NCI-H2196 (cell line): ENCODE results near the gene RHOT2.

Experiments used
- DNase-seq: peaks from one replicate; lab custom pipeline; 2025; ENCODE audit not compliant: unreplicated experiment; lab: John Stamatoyannopoulos, UW

Gene RHOT2

DNA sequence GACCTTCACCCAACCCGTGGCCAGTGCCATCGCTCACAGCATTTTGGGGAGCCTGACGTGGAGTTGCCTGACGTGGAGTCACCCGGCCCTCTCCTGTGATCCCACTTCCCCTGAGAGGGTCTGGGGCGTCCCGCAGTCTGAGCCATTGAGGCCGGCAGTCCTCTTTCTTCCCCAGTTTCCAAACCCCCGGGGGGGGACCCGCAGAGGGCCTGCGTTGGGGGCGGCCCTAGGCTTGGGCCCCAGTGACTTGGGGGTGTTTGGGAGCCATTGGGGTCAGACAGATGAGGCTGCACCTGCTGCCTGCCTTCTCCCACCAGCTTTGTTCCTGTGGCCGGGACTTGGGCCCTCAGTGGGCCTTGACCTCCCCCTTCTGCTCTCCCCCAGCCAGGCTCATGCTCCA, 1.7 kb downstream of the RHOT2 start:
- DNase-seq: no peak

DNA sequence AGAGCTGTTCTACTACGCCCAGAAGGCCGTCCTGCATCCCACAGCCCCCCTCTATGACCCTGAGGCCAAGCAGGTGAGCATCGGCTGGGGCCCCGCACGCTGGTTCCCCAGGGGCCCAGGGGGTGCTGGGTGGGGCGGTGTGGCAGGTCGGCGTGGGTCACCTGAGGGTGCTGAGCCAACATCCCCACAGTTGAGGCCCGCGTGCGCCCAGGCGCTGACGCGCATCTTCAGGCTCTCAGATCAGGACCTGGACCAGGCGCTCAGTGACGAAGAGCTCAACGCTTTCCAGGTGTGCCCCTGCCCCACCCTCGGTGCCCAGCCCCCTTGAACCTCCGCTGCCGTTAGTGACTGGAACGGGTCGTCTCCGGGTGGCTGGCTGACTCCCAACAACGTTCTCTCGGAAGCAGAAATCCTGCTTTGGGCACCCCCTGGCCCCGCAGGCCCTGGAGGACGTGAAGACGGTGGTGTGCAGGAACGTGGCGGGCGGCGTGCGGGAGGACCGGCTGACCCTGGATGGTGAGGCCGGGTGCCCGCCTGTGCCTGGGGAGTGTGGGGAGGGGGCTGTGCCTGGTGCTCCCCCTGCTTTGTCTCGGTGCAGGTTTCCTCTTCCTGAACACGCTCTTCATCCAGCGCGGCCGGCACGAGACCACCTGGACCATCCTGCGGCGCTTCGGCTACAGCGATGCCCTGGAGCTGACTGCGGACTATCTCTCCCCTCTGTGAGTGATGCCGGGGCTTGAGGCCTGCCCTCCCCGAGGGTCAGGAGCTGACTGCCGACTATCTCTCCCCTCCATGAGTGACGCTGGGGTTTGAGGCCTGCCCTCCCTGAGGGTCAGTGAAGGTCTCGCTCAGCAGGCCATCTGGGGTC, 2.8 kb downstream of the RHOT2 start:
- no peak for DNase-seq

DNA sequence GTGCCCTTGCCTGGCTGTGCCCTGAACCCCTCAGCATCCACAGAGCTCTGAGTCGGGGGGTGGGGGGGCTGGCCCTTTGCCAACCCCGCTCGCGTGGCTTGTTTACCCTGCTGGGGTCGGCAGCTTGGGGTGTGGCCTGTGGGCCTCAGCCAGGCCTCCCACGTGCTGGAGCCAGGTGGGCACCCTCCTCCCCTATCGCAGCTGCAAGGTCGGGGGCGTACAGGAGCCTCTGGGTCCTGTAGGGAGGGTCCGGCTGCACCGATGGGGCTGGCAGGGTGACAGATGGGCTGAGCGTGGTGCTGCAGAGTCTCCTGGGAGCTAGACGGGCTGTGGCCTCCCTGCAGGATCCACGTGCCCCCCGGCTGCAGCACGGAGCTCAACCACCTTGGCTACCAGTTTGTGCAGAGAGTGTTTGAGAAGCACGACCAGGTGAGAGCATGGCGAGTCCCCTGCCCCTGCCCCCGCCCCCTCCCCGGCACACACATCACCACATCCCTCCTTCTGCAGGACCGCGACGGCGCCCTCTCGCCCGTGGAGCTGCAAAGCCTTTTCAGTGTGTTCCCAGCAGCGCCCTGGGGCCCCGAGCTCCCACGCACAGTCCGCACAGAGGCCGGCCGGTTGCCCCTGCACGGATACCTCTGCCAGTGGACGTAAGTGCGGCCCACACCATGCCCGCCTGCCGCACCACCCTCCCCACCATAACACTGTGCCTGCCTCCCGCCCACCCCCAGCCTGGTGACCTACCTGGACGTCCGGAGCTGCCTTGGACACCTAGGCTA, 3.6 kb downstream of the RHOT2 start:
- no peak for DNase-seq

DNA sequence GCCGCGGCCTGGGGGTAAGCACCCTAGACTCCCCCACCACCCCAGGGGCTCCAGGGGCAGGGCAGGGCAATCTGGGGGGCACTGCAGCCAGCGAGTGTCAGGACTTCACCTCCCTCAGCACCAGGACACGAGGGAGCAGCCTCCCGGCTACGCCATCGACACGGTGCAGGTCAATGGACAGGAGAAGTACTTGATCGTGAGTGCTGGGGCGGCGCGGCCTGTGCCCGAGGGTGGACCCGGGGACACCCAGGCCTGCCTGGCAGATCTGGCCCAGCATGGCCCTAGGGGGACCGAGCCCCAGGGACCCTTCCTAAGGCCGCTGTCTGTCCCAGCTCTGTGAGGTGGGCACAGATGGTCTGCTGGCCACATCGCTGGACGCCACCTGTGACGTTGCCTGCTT, 4.4 kb downstream of the RHOT2 start:
- no peak for DNase-seq

DNA sequence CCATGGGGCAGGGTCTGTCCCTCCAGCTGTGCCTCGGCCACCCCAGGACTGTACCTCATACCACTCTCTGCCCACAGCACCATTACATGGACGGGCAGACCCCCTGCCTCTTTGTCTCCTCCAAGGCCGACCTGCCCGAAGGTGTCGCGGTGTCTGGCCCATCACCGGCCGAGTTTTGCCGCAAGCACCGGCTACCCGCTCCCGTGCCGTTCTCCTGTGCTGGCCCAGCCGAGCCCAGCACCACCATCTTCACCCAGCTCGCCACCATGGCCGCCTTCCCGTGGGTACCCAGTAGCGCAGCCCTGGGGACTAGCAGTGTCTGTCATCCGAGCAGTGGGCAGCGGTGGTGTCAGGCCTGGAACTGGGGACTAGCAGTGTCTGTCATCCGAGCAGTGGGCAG, 4.9 kb downstream of the RHOT2 start:
- no peak for DNase-seq

DNA sequence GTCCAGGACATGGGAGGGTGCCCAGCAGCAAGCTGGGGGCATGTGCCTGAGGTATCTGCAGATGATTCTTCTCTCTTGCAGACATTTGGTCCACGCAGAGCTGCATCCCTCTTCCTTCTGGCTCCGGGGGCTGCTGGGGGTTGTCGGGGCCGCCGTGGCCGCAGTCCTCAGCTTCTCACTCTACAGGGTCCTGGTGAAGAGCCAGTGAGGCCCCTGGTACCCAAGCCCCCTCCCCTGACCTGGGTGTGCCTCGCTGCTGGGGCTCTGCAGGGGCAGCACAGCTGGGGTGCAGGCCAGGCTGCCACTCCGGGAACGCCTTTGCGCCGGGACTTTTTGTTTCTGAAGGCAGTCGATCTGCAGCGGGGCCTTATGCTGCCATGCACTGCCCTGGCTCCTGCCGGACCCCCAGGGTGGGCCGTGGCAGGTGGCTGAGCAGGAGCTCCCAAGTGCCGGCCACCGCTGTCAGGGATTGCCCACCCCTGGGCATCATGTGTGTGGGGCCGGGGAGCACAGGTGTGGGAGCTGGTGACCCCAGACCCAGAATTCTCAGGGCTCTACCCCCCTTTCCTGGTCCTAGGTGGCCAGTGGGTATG, 5.6 kb downstream of the RHOT2 start:
- DNase-seq: no peak

DNA sequence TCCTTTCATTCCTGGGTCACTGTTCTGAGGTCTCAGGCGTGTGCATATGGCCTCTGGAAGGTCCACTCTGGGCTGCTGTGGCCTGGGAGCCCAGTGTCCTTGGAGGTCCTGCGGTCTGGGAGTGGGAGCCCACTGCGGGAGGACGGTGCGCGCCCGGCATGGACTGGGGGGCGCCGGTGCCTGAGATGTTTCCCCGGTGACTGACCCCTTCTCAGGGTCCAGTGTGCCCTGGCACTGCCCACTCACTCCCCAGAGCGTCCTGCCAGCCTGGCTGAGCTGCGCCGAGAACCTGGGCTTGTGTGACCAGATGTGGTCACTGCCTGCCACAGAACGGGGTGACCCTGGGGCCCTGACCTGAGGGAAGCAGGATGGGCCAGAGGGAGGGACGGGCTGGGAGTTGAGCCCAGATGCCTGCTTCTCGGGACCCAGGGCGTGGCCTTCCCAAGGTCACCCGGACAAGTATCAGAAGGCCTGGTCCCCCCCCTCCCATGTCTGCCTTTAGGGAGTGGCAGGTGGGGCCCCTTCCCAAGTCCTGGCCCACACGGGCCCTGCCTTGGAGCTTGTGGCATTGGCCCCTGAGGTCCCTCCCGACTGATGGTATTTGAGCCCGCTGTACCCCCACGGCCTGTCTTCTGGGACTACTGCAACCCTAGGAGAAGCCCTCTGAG, 6.4 kb downstream of the RHOT2 start:
- DNase-seq: no peak

DNA sequence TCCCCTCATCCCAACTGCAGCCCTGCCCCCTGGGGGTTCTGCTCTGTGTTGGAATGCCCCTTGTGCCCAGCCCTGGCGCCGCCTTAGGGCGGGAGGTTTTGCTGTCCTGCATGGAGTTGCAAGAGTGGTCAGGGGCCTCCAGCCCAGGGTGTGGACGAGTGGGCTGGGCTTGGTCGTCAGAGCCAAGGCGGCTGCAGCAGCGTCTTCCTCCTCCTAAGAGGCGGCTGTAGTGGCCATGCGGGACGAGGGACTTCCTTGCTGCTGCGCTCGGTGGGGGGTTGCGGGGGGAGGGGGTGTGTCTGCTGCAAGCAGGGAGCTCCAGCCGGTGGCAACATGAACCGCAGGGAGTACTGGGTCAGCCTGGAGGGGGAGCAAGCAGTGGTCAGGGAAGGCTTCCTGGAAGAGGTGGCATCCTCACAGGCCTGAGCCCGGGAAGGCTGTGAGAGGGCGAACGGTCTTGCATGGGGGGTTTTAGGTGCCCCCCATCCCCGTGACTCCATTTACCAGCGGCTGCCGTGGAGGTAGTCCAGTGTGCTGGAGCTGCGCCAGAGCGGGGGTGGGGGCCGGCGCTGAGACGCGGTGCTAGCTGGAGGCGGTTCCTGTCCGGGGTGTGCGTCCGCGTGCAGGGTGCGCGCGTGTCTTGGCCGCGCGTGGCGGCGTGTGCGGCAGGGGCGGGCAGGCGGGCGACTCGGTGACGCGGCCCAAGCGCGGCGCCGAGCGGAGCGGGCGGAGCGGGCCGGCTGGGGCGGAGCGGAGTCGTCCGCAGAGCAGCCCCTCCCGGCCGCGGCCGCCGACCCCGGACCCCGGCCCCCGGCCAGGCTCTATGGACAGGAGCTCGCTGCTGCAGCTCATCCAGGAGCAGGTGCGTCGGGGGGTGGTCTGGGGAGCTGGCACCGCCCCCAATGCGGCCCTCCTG, 7.3 kb downstream of the RHOT2 start, which contains the start of gene RHBDL1:
TSS of gene RHBDL1 (plus strand) at position 704 of the 916 bp plus-strand sequence. CDS start at position 824, 120 bp downstream.
- no peak for DNase-seq

DNA sequence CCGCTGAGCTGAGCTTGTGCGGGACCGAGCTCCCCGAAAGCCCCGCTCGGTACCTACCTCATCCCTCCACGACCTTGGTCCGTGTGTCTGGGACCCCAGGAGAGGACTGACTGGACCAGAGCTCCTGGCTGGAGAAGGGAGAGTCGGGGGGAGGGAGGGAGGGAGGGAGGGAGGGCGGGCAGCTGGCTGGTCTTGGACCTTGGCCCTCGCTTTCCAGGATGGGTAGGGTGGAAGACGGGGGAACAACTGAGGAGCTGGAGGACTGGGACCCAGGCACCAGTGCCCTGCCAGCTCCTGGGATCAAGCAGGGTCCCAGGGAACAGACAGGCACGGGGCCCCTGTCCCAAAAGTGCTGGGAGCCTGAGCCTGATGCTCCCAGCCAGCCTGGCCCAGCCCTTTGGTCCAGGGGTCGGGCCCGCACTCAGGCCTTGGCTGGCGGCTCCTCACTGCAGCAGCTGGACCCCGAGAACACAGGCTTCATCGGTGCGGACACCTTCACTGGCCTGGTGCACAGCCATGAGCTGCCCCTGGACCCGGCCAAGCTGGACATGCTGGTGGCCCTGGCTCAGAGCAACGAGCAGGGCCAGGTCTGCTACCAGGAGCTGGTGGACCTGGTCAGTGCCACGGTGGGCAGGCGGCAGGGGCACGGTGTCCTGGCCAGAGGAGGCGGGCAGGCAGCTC, 8.1 kb downstream of the RHOT2 start:
- DNase-seq: no peak

DNA sequence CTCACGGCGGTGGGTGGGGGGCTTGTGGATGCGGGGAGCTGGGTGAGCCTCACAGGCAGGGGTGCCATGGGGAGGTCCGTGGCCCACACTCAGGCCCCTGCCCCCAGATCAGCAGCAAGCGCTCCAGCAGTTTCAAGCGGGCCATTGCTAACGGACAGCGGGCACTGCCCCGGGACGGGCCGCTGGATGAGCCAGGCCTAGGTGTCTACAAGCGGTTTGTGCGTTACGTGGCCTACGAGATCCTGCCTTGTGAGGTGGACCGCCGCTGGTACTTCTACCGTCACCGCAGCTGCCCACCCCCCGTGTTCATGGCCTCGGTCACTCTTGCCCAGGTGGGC, 8.6 kb downstream of the RHOT2 start:
- no peak for DNase-seq

DNA sequence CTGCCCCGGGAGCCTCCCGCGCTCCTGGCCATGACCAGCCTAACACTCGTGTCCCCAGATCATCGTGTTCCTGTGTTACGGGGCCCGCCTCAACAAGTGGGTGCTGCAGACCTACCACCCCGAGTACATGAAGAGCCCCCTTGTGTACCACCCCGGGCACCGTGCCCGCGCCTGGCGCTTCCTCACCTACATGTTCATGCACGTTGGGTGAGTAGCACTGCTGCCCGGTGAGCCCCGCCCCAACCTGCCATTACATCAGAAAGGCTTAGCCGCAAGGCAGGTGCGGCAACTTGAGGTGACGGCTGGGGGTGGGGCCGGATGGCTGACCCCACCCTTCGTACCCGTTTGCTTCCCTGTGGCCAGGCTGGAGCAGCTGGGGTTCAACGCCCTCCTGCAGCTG, 9.0 kb downstream of the RHOT2 start:
- DNase-seq: peak; percentile 85

DNA sequence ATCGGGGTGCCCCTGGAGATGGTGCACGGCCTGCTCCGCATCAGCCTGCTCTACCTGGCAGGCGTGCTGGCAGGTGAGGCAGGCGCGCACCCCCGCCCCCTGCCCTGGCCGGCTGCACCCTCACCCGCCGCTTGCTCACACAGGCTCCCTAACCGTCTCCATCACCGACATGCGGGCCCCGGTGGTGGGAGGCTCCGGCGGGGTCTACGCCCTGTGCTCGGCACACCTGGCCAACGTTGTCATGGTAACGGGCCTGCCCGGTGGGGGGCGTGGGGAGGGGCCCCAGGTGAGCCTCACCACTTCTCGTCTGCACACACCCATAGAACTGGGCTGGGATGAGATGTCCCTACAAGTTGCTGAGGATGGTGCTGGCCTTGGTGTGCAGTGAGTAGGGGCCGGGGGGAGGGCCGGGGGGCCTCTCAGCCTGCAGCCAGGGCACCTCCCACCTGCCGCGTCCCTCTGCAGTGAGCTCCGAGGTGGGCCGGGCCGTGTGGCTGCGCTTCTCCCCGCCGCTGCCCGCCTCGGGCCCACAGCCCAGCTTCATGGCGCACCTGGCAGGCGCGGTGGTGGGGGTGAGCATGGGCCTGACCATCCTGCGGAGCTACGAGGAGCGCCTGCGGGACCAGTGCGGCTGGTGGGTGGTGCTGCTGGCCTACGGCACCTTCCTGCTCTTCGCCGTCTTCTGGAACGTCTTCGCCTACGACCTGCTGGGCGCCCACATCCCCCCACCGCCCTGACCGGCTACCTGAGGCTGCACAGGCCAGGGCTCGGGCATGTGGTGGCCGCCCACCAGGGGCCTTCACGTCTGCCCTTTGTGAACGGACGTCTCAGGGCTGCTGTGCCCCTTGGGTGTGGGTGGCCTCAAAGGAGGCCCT, 9.6 kb downstream of the RHOT2 start:
- peak; percentile 56 for DNase-seq

DNA sequence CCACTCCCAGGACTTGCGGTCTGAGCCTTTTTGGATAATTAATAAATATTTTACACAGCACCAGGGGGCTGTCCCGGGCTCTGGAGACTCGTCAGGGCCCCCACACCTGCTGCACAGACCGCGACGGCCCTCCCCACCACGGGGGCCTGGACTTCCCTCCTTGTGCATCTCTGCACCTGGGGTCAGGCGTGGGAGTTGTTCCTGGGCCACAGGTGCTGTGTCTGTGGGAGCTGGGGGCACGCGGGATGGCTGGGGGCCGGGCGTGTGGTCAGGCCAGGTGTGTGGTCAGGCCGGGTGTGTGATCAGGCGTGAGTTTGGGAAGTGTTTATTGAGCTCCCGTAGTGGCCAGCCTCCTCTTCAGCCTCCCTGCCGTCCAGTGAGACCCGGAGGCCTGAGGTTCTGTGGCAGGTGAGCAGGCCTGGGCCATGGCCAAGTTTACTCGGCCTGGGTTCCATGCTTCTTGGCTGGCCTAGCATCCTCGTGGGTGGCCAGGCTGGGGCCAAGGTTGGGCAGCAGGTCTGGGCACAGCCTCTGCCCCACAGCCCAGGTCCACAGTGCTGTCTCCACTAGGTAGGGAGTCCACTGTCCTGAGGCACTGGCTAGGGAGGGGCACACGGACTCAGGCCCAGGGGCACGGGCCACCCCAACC, 10.4 kb downstream of the RHOT2 start:
- DNase-seq: peak; percentile 46

DNA sequence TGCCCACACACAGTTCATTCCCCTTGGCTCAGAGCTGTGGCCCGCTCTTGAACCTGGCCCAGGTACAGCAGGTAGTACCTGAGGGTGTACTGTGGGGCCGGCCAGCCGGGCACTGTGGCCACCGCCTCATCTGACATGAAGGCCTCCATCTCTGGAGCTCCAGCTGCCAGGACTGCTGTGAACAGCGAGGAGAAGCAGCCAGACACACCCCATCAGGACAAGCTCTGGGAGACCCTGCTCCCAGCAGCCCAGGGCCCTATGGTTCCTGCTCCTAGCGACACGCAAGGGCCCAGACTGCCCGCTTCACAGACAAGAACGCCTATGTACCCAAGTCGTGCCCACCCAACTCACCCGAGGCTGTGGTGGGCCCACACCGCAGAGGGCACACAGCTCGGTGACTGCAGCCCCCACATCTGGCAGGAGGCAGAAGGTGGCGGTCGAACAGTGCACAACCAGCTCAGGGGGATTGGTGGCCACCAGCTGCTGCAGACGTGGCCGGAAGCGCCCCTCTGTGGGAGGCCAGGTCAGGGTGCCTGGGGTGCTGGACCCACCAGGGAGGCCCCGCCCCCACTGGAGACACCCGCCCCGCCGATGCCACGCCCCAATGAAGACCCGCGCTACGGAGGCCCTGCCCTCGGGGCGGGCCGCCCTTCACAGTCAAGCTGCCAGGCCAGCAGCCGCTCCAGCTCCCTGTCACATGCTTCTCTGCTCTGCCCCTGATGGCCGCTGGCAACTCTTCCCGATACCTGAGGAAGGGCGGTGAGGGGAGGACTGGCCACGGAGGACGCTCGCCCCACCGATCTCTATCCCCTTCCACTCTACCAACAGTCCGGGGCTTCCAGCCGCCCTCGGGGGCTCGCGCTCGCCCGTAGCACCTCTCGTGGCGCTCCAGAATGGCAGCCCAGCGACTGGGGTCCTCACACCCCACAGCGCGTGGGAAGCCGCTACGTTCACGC, 11.2 kb downstream of the RHOT2 start:
- DNase-seq: peak; percentile 91

DNA sequence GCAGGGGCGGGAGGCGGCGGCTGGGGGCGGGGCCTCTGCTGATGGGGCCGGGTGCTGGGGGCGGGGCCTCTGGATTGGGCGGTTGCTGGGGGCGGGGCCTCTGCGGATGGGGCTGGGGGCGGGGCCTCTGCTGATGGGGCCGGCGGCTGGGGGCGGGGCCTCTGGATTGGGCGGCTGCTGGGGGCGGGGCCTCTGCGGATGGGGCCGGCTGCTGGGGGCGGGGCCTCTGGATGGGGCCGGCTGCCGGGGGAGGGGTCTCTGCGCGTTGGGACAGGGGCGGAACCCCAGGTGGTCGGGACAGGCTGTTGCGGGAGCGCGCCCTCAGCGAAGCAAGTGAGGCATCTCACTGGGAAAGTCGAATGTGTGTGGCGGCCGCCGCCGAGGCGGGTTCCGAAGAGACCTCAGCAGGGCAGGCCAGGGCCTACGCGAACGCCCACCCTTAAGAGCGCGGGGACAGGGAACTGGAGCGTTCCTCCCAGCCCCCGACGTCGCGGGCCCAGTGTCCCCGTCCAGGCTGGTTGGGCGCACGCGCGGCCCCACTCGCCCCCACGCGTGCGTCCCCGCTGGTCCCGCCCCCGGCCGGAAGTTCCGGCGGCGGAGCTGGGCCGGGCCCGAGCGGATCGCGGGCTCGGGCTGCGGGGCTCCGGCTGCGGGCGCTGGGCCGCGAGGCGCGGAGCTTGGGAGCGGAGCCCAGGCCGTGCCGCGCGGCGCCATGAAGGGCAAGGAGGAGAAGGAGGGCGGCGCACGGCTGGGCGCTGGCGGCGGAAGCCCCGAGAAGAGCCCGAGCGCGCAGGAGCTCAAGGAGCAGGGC, 12.1 kb downstream of the RHOT2 start, which contains the start of gene STUB1:
TSS of gene STUB1 (plus strand) at position 597 of the 811 bp plus-strand sequence. CDS start at position 713, 116 bp downstream.
- peak; percentile 86 for DNase-seq

DNA sequence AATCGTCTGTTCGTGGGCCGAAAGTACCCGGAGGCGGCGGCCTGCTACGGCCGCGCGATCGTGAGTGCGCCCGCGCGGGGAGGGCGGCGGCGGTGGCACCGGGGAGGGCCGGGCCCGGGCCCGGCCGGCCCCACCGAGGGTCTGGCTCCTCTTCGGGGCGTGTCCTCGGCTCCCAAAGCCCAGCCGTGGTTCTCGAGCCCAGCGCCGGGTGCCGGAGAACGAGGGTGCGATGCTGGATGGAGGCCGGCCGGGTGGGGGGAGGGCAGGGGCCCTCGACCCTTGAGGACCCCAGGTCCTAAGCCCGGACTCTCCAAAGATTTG, 12.7 kb downstream of the RHOT2 start:
- no peak for DNase-seq
